A673 (cell line): ENCODE results near the gene PDCD10.

Source experiments
- EZH2 ChIP-seq: fragments of 200-600 bp; sonication (generic); IDR thresholded peaks from 2 replicates; pipeline ENCODE4 v1.6.1; 2017; ENCODE audit warnings: borderline replicate concordance, low read depth, mild to moderate bottlenecking, mixed read lengths, antibody characterized with exemption, low read length; ENCODE audit not compliant: poor library complexity, severe bottlenecking
- TF ChIP-seq, protein P1 (sequence below): fragments of 300-800, 200-600 bp; sonication (generic); conservative IDR thresholded peaks from 2 replicates; pipeline ENCODE4 v1.5.1; 2017; ENCODE audit warnings: low read depth, mild to moderate bottlenecking, antibody characterized with exemption, low read length, moderate library complexity, mixed read lengths

DNA sequence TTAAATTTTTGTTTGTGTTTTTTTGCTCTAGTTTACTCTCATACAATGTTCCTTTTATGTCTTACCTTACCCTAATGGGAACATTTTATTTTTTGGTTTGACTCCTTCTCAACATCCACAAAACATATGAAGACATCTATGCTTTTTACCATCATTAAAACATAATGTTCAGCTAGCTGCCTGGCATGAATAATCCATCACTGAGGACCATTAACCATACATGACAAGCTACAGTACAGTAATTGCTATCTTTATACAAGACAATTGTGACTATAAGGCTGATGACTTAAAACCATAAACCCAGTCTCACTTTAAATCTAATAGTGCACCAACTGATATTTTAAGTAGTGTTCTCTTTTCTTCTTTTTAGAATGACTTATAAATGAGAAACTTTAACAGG is 14.5 kb upstream of the PDCD10 start:
- TF ChIP-seq, protein P1, sequence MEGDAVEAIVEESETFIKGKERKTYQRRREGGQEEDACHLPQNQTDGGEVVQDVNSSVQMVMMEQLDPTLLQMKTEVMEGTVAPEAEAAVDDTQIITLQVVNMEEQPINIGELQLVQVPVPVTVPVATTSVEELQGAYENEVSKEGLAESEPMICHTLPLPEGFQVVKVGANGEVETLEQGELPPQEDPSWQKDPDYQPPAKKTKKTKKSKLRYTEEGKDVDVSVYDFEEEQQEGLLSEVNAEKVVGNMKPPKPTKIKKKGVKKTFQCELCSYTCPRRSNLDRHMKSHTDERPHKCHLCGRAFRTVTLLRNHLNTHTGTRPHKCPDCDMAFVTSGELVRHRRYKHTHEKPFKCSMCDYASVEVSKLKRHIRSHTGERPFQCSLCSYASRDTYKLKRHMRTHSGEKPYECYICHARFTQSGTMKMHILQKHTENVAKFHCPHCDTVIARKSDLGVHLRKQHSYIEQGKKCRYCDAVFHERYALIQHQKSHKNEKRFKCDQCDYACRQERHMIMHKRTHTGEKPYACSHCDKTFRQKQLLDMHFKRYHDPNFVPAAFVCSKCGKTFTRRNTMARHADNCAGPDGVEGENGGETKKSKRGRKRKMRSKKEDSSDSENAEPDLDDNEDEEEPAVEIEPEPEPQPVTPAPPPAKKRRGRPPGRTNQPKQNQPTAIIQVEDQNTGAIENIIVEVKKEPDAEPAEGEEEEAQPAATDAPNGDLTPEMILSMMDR = no peak
- no peak for TF ChIP-seq EZH2
